Measurements from ENCODE around the gene VDR.

The VDR gene

DNA sequence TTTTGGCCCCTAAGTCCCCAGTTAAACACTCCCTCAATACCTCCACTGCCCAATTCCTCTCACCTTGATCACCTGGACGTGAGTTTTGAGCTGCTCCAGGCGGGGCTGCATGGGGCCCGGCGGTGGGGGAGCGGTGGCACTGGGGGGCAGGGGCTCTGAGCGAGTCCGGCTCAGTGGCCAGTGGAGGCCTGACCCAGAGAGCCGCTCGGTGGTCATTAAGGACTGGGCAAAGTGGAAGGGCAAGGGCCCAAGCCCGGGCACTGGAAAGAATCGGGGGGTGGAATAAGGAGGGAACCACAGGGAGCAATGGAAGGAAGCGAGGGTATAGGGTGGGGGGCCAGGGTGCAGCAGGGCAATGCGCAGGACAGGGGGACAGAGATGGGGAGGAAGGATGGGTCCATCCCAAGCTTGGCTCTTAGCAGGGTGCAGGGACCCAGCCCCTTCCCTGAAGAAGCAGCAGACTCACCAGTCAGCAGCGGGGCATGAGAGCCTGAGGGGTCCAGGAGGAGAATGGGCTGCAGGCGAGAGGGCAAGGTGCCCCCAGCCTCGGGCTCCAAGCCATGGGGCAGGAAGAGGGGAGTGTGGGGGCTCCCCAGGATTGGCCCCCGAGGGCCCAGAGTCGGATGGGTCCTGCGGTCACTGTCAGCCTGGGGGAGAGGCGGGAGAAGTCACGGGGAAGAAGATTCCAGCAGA lies 109.5 kb downstream of the VDR start:
- no peak for DNase-seq (ENCODE audit: low read depth in 3 of 3)

GRCh38 chr12:47794679-47795078 lies 110.1 kb downstream of the VDR start:
- DNase-seq (ENCODE audit: low read depth in 3 of 3), result no peak

- no peak for DNase-seq (ENCODE audit: low read depth in 3 of 3)
Observed at GRCh38 chr12:47793015-47793681, 111.6 kb downstream of the VDR start.

DNA sequence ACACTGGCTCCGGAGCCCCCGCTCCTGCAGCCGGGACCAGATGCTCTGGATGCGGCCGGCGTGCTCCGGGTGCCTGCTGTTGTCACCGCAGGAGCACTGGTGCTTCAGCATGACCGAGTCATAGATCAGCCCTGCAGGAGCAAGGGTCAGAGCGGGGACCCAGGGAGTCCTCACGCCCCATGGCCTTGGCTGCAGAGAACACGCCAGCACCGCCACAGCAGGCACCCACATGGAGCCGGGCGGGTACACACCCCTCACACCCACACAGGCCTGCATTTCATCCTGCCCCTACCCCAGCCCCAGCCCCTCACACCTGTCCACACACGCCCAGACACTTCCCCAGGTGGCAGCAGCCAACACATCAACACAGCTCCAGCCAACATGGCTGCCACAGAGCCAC lies 112.9 kb downstream of the VDR start:
- no peak for DNase-seq (ENCODE audit: low read depth in 3 of 3)

All from stimulated activated CD4-positive, alpha-beta T cell treated with anti-CD3 and anti-CD28 coated beads, TNF-alpha, amount 100 ng/mL, for 48 hours (primary cell).